Tibial nerve (tissue), 3 donors: Measurements from ENCODE around the gene ARPC5L.

Experiments used
- CTCF ChIP-seq, 5 experiments: fragments of 200-600 bp in 3 of 5; fragments of 450-650 bp in 2 of 5; sonication (generic) in 3 of 5; IDR thresholded peaks; one replicate each; pipeline ENCODE4 v1.5.1; 2016 to 2019; ENCODE audit warnings: antibody characterized with exemption in 5 of 5, mild to moderate bottlenecking in 3 of 5, moderate library complexity in 2 of 5
- POLR2A ChIP-seq, 2 donors: fragments of 450-650 bp; IDR thresholded peaks; one replicate each; pipeline ENCODE4 v1.6.1; 2017; ENCODE audit warnings: antibody characterized with exemption in 2 of 2, mild to moderate bottlenecking in 2 of 2, moderate library complexity in 2 of 2

DNA sequence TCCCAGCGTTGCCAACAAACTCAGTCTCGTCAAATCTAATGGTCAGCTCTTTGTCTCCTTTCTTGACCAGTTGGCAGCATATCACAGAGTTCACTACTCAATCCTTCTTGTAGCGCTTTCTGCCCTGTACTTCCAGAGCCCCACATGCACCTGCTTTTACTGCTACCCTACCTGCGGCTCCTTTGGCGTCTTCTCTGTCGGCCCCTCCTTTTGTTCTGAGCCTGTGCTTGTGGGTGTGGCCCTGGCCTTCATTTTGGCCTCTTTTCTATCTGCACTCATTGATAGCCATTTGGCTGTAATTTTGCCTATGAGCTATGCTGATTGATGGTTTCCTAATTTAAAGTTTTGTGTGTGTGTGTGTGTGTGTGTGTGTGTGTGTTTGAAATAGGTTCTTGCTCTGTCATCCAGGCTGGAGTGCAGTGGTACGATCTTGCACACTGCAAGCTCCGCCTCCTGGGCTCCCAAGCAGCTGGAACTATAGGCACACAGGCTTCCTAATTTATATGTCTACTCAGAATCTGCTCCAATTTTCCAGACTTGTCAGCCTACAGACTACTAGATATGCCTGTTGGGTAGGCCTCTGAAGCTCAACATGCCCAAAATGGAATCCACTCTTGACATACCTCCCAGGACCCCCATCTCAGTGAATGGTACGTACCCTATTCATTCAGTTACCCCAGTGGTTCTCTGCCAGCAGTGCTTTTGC, 32.3 kb downstream of the ARPC5L start:
- TF ChIP-seq POLR2A (IDR thresholded peaks at IDR 0.05) = no peak
- no peak for TF ChIP-seq CTCF (IDR thresholded peaks at IDR 0.05)
